Large intestine (tissue), 3 donors: ENCODE results near the gene NAA25. TPM values are rescaled to one million over a fixed set of nuclear protein-coding genes. Genes with fewer than 3 reads are reported as not detected.
"Not testable (repeated sequence)": the region's sequence is repeated elsewhere in the genome, so short reads cannot be mapped to it uniquely, and the experiment has no call there.

Experiments
- DNase-seq, 2 donors: peaks; one replicate each; pipeline versions ENCODE4 v3.0.0 to v3.0.0-alpha.2; 2013
- H3K27ac ChIP-seq: one replicate; pipeline ENCODE4 v1.5.1; 2013; ENCODE audit warnings: low read length
- H3K27me3 ChIP-seq: 2 replicates; pipeline ENCODE4 v1.6.1; 2013; ENCODE audit warnings: low read length; ENCODE audit not compliant: control insufficient read depth, insufficient read depth
- H3K36me3 ChIP-seq: 2 replicates; pipeline ENCODE4 v1.6.1; 2013; ENCODE audit warnings: low read length; ENCODE audit not compliant: control insufficient read depth, insufficient read depth
- H3K4me1 ChIP-seq: one replicate; pipeline ENCODE4 v1.6.1; 2013; ENCODE audit warnings: low read length; ENCODE audit not compliant: control insufficient read depth, insufficient read depth
- H3K4me3 ChIP-seq: one replicate; pipeline ENCODE4 v1.5.1; 2013; ENCODE audit warnings: low read length
- H3K9me3 ChIP-seq: one replicate; pipeline ENCODE4 v1.6.1; 2013; ENCODE audit warnings: mild to moderate bottlenecking, low read depth, low read length, moderate library complexity; ENCODE audit not compliant: control insufficient read depth
- WGBS: methylation state at CpG from one replicate; pipeline ENCODE4 v1.1.5; 2013; ENCODE audit warnings: low lambda C conversion rate; ENCODE audit not compliant: insufficient coverage; 5-methylcytosine and 5-hydroxymethylcytosine counted together
- polyA plus RNA-seq: library from polyadenylated mRNA; unstranded; fragments of 120-200 nt; gene quantifications from one replicate; pipeline ENCODE4 v1.2.1, GENCODE V29; 2013

NAA25 gene
- polyA plus RNA-seq, 1 donor = 19.4 TPM

DNA sequence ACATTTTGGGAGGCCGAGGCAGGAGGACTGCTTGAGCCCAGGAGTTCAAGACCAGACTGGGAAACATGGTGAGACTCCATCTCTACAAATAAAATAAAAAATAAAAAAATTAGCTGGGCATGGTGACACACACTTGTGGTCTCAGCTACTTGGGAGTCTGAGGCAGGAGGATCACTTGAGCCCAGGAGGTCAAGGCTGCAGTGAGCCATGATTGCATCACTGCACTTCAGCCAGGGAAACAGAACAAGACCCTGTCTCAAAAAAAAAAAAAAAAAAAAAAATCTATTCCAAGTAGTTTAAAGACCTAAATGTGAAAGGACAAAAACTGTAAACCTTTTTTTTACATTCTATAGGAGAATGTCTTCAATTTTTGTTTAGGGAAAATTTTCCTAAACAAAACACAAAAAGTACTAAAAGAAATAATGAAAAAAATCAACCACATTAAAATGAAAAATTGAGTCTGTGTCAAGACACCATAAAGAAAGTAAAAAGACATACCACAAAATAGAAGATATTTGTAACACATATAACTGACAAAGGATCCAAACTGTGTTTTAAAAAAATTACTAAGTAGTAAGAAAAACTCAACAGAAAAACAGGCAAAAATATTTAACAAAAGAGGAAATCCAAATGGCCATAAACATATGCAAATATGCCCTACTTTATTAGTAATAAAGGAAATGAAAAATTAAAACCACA, 112.7 kb downstream of the NAA25 start:
- H3K27ac ChIP-seq = no peak overlapping the region
- no peaks in the 10 kb centered on the region for H3K27me3 ChIP-seq
- H3K4me3 ChIP-seq = no peak overlapping the region
- WGBS = no CpG with 5 or more reads among the region's 1 CpG
- DNase-seq = no peak
- peaks cover 6% of the 10 kb centered on the region for H3K4me1 ChIP-seq
- no peaks in the 10 kb centered on the region for H3K9me3 ChIP-seq
- no peaks in the 10 kb centered on the region for H3K36me3 ChIP-seq

DNA sequence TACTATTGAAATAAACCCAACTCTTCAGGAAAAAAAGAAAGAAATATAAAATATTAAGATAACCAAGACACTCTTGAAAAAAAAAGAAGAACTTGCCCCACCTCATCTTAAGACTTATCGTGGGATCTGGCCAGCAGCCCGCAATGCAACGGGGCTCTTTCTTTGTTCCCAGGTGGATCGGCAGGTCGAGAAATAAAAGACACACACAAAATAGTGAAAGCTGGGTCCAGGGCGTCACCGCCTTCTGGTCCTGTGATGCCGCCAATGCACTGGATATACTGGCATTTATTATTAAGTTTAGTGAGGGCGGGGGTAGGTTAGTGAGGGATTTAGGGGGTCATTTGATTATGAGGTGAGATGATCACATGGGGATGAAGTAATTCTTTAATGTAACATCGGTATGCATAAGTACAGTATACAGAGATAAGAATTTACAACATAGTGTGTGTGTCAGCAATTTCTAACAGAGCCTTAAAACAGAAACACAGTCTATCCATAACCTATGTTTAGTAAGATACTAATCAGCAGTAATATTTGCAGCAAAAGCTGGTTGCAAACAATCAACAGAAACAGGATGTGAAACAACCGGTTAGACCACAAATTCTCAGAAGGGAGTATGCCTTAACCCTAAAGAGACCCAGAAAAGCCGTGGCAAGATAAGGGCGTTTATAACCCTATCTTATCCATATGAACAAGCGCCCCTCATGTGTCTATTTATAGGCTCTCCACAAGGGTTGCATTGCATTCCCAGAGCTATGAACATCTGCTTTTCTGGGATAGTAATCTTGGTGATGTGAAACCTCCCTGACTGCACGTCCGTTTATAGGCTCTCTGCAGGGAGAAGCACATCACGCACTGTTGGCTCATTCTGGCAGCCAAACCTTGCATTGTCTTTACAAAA, 114.1 kb downstream of the NAA25 start:
- H3K36me3 ChIP-seq, H3K27me3 ChIP-seq, H3K4me1 ChIP-seq, H3K9me3 ChIP-seq: not testable (repeated sequence)
- Histone ChIP-seq H3K4me3 (peak overlapping the region; percentile 4), H3K27ac (peak overlapping the region; percentile 14)
- DNase-seq = peak; percentile 10 to 39
- WGBS = 43% methylated on average over 1 of the region's 17 CpGs

DNA sequence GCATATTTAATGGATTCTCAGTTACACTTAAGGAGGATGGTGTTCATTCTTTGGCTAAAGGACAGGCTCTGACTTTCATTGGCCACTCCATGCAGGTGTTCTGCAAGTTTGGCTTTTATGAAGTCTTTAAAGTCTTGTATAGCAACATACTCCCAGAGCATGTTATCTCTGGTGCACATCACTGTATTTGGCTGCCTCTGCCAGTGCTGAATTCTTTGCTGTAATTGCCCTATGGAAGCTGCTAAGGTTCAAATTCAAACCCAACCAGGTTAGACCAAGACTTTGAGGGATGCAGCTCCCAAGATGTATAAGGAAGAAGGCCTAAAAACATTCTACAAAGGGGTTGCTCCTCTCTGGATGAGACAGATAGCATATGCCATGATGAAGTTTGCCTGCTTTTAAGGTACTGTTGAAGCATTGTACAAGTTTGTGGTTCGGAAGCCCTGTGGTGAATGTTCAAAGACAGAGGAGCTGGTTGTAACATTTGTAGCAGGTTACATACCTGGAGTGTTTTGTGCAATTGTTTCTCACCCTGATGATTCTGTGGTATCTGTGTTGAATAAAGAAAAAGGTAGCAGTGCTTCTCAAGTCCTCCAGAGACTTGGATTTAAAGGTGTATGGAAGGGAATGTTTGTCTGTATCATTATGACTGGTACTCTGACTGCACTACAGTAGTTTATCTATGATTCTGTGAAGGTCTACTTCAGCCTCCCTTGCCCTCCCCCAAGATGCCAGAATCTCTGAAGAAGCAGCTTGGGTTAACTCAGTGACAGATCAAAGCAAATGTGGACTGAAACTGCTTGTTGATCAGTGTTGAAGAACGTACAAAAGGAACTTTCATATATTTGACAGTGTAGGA, 115.1 kb downstream of the NAA25 start:
- peaks cover 6% of the 10 kb centered on the region for H3K4me1 ChIP-seq
- H3K27me3 ChIP-seq = no peaks in the 10 kb centered on the region
- H3K9me3 ChIP-seq = no peaks in the 10 kb centered on the region
- no peak for DNase-seq
- H3K4me3 ChIP-seq = no peak overlapping the region
- 100% methylated on average over 1 of the region's 2 CpGs for WGBS
- H3K27ac ChIP-seq = no peak overlapping the region
- H3K36me3 ChIP-seq = no peaks in the 10 kb centered on the region

- 77% methylated on average over 4 of the region's 6 CpGs for WGBS
- H3K4me3 ChIP-seq = no peak overlapping the region
- H3K27me3 ChIP-seq = no peaks in the 10 kb centered on the region
- DNase-seq = no peak
- no peaks in the 10 kb centered on the region for H3K36me3 ChIP-seq
- no peaks in the 10 kb centered on the region for H3K9me3 ChIP-seq
- peaks cover 6% of the 10 kb centered on the region for H3K4me1 ChIP-seq
- no peak overlapping the region for H3K27ac ChIP-seq
Observed at GRCh38 chr12:111992464-111992863, 116.1 kb downstream of the NAA25 start.

DNA sequence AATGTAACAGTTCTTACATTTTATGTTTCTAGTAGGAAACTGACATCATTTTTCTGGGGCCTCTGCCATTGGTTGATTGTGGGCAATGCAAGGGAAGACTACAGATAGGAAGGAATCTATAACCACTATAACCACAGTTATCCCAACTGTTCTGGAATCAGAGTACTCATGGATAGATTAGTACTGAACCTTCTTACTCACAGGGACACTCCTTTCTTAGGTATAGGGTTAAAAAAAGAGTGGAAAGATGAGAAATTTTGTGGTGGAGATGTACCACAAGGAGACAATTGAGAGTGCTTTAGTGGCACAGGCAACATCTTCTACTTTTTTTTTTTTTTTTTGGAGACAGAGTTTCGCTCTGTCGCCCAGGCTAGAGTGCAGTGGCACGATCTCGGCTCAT, 116.6 kb downstream of the NAA25 start:
- H3K9me3 ChIP-seq = no peaks in the 10 kb centered on the region
- H3K27ac ChIP-seq = no peak overlapping the region
- DNase-seq = no peak
- H3K4me1 ChIP-seq = peaks cover 6% of the 10 kb centered on the region
- no peaks in the 10 kb centered on the region for H3K36me3 ChIP-seq
- WGBS = no CpG with 5 or more reads among the region's 4 CpGs
- no peak overlapping the region for H3K4me3 ChIP-seq
- no peaks in the 10 kb centered on the region for H3K27me3 ChIP-seq

- no peaks in the 10 kb centered on the region for H3K27me3 ChIP-seq
- H3K4me1 ChIP-seq = peaks cover 6% of the 10 kb centered on the region
- H3K9me3 ChIP-seq = no peaks in the 10 kb centered on the region
- H3K27ac ChIP-seq = no peak overlapping the region
- no peak for DNase-seq
- no peaks in the 10 kb centered on the region for H3K36me3 ChIP-seq
- no CpG with 5 or more reads among the region's 2 CpGs for WGBS
- H3K4me3 ChIP-seq = no peak overlapping the region
Observed at GRCh38 chr12:111991535-111991934, 117.0 kb downstream of the NAA25 start.

DNA sequence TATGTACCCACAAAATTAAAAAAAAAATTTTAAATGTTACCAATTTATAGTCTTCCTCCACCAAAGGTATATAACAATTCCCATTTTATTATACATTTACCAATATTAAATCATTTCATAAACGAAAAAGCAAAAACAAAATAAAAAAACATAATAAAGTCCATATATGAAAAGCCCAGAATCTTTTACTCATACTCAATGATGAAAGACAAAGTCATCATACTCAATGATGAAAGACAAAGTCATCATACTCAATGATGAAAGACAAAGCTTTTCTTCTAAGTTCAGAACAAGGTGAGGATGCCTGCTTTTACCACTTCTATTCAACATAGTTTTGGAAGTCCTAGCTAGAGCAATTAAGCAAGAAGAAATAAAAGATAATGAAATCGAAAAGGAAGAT, 123.8 kb downstream of the NAA25 start:
- no peak for DNase-seq
- Histone ChIP-seq H3K27me3 (no peaks in the 10 kb centered on the region), H3K9me3 (no peaks in the 10 kb centered on the region), H3K36me3 (no peaks in the 10 kb centered on the region), H3K4me3 (no peak overlapping the region), H3K4me1 (no peaks in the 10 kb centered on the region), H3K27ac (no peak overlapping the region)
- WGBS = 83% methylated on average over 2 of the region's 2 CpGs

- Histone ChIP-seq H3K27me3 (no peaks in the 10 kb centered on the region), H3K36me3 (no peaks in the 10 kb centered on the region), H3K4me1 (no peaks in the 10 kb centered on the region), H3K27ac (no peak overlapping the region), H3K4me3 (no peak overlapping the region), H3K9me3 (no peaks in the 10 kb centered on the region)
- WGBS = no CpG with 5 or more reads among the region's 2 CpGs
- DNase-seq = no peak
Observed at GRCh38 chr12:111981987-111982386, 126.6 kb downstream of the NAA25 start.

DNA sequence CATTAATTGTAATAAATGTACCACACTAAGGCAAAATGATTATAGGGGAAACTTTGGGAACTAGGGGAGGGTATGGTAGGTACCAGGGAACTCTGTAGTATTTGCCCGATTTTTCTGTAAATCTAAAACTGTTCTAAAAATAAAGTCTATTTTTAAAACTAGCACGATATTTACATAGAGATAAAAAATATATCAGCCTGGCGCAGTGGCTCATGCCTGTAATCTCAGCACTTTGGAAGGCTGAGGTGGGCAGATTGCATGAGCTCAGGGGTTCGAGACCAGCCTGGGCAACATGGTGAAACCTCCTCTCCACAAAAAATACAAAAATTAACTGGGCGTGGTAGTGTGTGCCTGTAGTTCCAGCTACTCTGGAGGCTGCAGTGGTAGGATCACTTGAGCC, 128.0 kb downstream of the NAA25 start:
- Histone ChIP-seq H3K36me3 (no peaks in the 10 kb centered on the region), H3K27me3 (no peaks in the 10 kb centered on the region), H3K4me1 (no peaks in the 10 kb centered on the region), H3K9me3 (no peaks in the 10 kb centered on the region), H3K27ac (no peak overlapping the region), H3K4me3 (no peak overlapping the region)
- WGBS = no CpG with 5 or more reads among the region's 5 CpGs
- no peak for DNase-seq

DNA sequence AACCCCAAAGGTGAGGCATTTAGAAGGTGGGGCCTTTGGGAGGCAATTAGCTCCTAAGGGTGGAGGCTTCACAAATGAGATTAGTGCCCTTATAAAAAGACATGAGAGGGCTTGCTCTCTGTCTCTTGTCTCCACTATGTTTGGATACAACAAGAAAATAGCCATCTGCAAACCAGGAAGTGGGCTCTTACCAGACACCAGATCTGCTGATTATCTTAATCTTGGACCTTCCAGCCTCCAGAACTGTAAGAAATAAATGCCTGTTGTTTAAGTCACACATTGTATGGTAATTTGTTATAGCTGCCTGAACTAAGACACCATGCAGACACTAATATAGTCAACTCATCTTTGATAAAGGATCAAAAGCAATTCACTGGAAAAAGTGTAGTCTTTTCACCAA, 130.0 kb downstream of the NAA25 start:
- H3K9me3 ChIP-seq = no peaks in the 10 kb centered on the region
- no peak overlapping the region for H3K27ac ChIP-seq
- no peaks in the 10 kb centered on the region for H3K27me3 ChIP-seq
- H3K36me3 ChIP-seq = no peaks in the 10 kb centered on the region
- H3K4me3 ChIP-seq = no peak overlapping the region
- no peaks in the 10 kb centered on the region for H3K4me1 ChIP-seq
- DNase-seq = no peak
